ENCODE results near the gene SLC38A10. TPM values are rescaled to one million over a fixed set of nuclear protein-coding genes. Genes with fewer than 3 reads are reported as not detected.

The SLC38A10 gene
- total and polyA plus RNA-seq, 2 of the 13 experiments (the other 11 are each of a cell fraction or from before 2014, with no cell fraction given): 23.4 to 55.8 TPM

DNA sequence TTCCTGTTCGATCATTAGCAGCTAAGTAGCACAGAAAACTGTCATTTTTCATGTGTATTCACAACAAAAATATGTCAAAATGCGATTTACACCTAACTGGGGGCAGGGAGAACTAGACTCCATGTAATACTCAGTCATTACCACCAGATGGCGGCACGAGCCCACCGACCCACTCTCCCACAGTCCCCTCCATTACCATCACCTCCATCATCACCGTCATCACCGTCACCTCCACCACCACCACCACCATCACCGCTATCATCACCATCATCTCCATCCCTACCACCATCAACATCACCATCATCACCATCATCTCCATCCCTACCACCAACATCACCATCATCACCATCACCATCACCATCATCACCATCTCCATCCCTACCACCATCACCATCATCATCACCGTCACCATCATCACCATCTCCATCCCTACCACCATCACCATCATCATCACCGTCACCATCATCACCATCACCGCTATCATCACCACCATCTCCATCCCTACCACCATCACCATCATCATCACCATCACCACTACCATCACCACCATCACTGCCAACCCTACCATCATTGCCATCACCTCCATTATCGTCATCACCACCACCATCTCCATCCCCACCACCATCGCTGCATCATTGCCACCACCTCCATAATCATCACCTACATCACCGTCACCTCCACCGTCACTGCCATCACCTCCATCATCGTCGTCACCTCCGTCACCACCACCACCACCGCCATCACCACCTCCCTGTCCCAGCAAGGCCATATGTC lies 41.6 kb downstream of the SLC38A10 start (continued):
- TF ChIP-seq ZNF83 (CRISPR knock-in tag; IDR thresholded peaks at IDR 0.05; ENCODE audit: borderline replicate concordance) (0 out of 2 replicates have a peak, but pooled peaks have one; percentile 47), THAP11 (CRISPR knock-in tag; IDR thresholded peaks at IDR 0.05) (0 out of 2 replicates have a peak, but pooled peaks have one; percentile 35), TAF1 (CRISPR knock-in tag; IDR thresholded peaks at IDR 0.05) (no peak), KLF13 (CRISPR knock-in tag; IDR thresholded peaks at IDR 0.05) (0 out of 2 replicates have a peak, but pooled peaks have one; percentile 34), ZNF337 (CRISPR knock-in tag; IDR thresholded peaks at IDR 0.05; ENCODE audit: borderline replicate concordance, low read depth) (no peak), ZNF839 (CRISPR knock-in tag; IDR thresholded peaks at IDR 0.05; ENCODE audit: borderline replicate concordance) (0 out of 2 replicates have a peak, but pooled peaks have one; percentile 32), MAF1 (CRISPR knock-in tag; IDR thresholded peaks at IDR 0.05; ENCODE audit: borderline replicate concordance) (peak; percentile 53; the same call in 1 of the 2 replicates)

DNA sequence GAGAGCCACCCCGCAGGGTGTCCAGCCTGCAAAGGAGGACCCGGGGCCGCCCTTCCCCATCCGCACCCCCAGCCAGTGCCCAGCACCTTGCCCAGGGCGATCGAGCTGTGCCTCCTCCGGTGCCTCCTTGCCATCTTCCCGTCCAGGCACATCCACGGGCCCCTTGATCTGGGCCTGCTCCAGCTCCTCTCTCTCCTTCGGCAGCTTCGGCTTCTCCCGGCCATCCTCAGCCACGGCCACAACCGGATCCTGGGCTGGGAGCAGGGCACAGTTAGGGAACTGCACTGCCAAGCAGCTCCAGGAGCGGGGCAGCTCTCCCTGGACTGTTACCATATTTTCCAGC lies 42.1 kb downstream of the SLC38A10 start:
- DNase-seq (ENCODE audit: low spot score) (no peak), ATAC-seq (peak; percentile 5), FAIRE-seq (no peak)
- H3K9ac ChIP-seq (ENCODE audit: insufficient read depth, low read depth, low read length): peak overlapping the region; percentile 14; the same call in 1 of the 2 replicates
- H2AFZ ChIP-seq (ENCODE audit: low read length): no peak overlapping the region
- H3K9me3 ChIP-seq (ENCODE audit: low read length): no peaks in the 10 kb centered on the region
- H3K36me3 ChIP-seq (replicated peaks in 1 of 2; ENCODE audit: control insufficient read depth in 1 of 2, insufficient read depth in 2 of 2, low read length in 2 of 2): peaks cover 16 to 25% of the 10 kb centered on the region in 2 experiments
- intact Hi-C loops (cut with micrococcal nuclease; ENCODE audit: unreplicated experiment): loop anchor here (1.0 to 2.0 kb wide), 3 partner anchors 231 to 348 kb away; no protein-coding TSS in a partner anchor
- H3K4me1 ChIP-seq (ENCODE audit: insufficient read depth, low read length): peaks cover 26% of the 10 kb centered on the region
- ChIA-PET POLR2A (interaction anchor here (1.0 kb wide), 1 partner anchor 261 kb away, joined by 3 read pairs; no protein-coding TSS in a partner anchor), CTCF (ENCODE audit: low intra/inter-chr PET ratio, low total read pairs) (interaction anchor here (1.6 to 2.1 kb wide), 3 partner anchors 231 to 349 kb away, joined by 8 to 17 read pairs (median 12); no protein-coding TSS in a partner anchor)
- peak overlapping the region; percentile 41 for H3K4me2 ChIP-seq (ENCODE audit: low read depth, low read length)
- no peaks in the 10 kb centered on the region for H3K79me2 ChIP-seq (ENCODE audit: insufficient read depth, low read length)
- 66% methylated on average over 15 of the region's 15 CpGs for WGBS (ENCODE audit: low lambda C conversion rate)
- peak overlapping the region; percentile 46 for H3K27ac ChIP-seq (ENCODE audit: extremely low read length, insufficient read depth, low read length)
- peak overlapping the region in 1 of 3 experiments; percentile 9; a peak in 1 of 6 replicates for H3K4me3 ChIP-seq (replicated peaks in 1 of 3; ENCODE audit: insufficient read depth in 1 of 3, low read depth in 2 of 3, low read length in 3 of 3)
- H3K27me3 ChIP-seq (ENCODE audit: control insufficient read depth in 1 of 2, insufficient read depth in 2 of 2, low read length in 2 of 2): no peaks in the 10 kb centered on the region
- in situ Hi-C loops (cut with HindIII; ENCODE audit: extremely low pct_ligation_motif_present, low pct_unique_long_range_greater_than_20kb): no loop called here
- BruUV-seq (replicated peaks): no TSS peak
- H4K20me1 ChIP-seq (ENCODE audit: insufficient read depth, low read length): peaks cover 4% of the 10 kb centered on the region; the same call in 1 of the 2 replicates
- TF ChIP-seq, protein P1, sequence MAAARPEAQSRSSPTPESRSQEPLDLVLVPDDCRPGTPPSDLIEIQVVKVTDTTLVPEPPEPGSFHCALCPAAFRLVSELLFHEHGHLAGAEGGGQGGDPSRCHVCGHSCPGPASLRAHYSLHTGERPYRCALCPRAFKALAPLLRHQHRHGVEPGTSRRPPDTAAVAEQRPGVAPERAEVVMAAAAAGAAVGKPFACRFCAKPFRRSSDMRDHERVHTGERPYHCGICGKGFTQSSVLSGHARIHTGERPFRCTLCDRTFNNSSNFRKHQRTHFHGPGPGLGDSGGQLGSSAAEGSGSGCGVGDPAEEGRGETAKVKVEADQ (CRISPR knock-in tag; IDR thresholded peaks at IDR 0.05; ENCODE audit: borderline replicate concordance): 0 out of 2 replicates have a peak, but pooled peaks have one; percentile 53
- TF ChIP-seq TARDBP (CRISPR knock-in tag; IDR thresholded peaks at IDR 0.05) (0 out of 2 replicates have a peak, but pooled peaks have one; percentile 37), SOX6 (IDR thresholded peaks at IDR 0.05) (no peak), SOX6 (CRISPR knock-in tag; IDR thresholded peaks at IDR 0.05) (no peak), FOXC1 (CRISPR knock-in tag; IDR thresholded peaks at IDR 0.05; ENCODE audit: borderline replicate concordance) (0 out of 2 replicates have a peak, but pooled peaks have one; percentile 7), NFYB (CRISPR knock-in tag; IDR thresholded peaks at IDR 0.05) (no peak), ZNF768 (CRISPR knock-in tag; IDR thresholded peaks at IDR 0.05) (0 out of 2 replicates have a peak, but pooled peaks have one; percentile 30), ZNF883 (CRISPR knock-in tag; IDR thresholded peaks at IDR 0.05; ENCODE audit: not compliant biosample characterization) (peak; percentile 34), RXRA (CRISPR knock-in tag; IDR thresholded peaks at IDR 0.05) (peak; percentile 2; the same call in 1 of the 2 replicates), ZNF891 (CRISPR knock-in tag; IDR thresholded peaks at IDR 0.05) (0 out of 2 replicates have a peak, but pooled peaks have one; percentile 44), GABPB1 (CRISPR knock-in tag; IDR thresholded peaks at IDR 0.05) (peak; percentile 26; the same call in 1 of the 2 replicates)
- TF ChIP-seq, protein P2, sequence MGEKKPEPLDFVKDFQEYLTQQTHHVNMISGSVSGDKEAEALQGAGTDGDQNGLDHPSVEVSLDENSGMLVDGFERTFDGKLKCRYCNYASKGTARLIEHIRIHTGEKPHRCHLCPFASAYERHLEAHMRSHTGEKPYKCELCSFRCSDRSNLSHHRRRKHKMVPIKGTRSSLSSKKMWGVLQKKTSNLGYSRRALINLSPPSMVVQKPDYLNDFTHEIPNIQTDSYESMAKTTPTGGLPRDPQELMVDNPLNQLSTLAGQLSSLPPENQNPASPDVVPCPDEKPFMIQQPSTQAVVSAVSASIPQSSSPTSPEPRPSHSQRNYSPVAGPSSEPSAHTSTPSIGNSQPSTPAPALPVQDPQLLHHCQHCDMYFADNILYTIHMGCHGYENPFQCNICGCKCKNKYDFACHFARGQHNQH (CRISPR knock-in tag; IDR thresholded peaks at IDR 0.05): 0 out of 2 replicates have a peak, but pooled peaks have one; percentile 23
- TF ChIP-seq, protein P3, sequence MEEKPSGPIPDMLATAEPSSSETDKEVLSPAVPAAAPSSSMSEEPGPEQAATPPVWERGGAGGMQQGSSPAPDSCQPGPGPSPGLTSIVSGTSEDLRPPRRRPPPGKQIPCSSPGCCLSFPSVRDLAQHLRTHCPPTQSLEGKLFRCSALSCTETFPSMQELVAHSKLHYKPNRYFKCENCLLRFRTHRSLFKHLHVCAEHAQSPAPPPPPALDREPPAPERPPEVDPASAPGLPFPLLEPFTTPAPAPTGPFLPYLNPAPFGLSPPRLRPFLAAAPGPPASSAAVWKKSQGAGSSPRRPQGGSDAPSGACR (CRISPR knock-in tag; IDR thresholded peaks at IDR 0.05): 0 out of 2 replicates have a peak, but pooled peaks have one; percentile 51

Data from HepG2 (cell line).